ENCODE data around the gene SUMF1.

The SUMF1 gene

DNA sequence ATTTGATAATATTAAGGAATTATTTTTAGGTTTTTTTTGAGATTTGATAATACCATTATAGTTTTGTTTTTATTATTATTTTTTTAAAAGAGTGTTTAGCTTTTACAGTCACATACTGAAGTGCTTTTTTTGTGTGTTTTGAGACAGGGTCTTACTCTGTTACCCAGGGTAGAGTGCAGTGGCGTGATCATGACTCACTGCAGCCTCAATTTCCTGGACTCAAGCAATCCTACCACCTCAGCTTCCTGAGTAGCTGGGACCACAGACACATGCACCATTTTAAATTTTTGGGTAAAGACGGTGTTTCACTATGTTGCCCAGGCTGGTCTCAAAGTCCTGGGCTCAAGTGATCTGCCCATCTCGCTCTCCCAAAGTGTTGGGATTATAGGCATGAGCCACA is 73.0 kb downstream of the SUMF1 start:
- no peak for DNase-seq (ENCODE audit: low read depth in 1 of 2, low spot score in 1 of 2)

DNA sequence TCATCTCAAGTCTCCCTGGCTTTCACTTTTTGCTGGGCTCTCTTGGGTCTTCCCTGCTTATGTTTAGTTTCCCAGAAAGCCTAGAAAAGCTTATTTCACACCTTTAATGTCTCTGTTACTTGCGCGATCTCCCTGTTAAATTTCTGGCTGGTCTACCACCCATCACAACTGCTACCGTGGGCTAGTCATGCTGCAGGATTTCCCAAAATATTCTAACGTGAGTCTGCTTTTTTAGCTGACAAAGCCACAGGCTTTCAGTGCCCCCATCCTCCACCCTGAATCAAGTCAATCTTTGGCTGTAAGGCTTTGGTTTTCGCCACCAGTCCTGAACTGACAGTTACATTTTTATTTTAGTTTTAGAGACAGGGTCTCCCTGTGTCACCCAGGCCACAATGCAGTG is 74.1 kb downstream of the SUMF1 start:
- DNase-seq (ENCODE audit: low read depth in 1 of 2, low spot score in 1 of 2) = no peak

DNA sequence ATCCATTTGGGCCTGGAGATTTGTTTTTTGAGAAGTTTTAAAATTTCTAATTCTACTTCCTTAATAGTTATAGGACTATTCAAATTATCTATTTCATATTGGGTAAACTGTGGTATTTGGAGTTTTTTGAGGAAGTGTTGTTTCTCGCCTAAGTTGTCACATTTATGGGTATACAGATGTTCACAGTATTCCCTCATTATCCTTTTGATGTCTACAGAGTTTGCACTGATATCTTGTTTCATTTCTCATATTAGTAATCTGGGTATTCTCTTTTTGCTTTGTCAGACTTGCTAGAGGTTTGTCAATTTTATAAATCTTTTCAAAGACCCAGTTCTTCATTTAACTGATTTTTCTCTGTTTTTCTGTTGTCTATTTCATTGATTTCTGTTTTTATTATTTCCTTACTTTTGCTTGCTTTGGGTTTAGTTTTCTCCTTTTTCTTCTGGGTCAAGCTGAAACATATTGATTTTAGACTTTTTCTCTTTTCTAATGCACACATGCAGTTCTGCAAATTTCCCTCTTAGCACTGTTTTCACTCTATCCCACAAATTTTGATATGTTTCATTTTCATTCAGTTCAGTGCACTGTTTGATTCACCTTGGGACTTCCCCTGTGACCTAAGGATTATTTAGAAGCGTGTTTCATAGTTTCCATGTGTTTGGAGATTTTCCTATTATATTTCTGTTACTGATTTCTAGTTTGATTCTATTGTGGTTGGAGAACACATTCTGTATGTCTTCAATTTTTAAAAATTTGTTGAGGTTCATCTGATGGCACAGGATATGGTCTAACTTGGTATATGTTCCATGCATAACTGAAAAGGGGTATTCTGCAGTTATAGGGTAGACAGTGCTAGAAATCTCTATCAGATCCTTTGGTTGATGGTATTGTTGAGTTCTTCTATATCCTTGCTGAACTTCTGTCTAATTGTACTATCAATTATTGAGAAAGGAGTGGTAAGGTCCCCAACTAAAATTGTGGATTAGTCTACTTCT is 79.6 kb downstream of the SUMF1 start:
- DNase-seq (ENCODE audit: low read depth in 1 of 2, low spot score in 1 of 2) = no peak

DNA sequence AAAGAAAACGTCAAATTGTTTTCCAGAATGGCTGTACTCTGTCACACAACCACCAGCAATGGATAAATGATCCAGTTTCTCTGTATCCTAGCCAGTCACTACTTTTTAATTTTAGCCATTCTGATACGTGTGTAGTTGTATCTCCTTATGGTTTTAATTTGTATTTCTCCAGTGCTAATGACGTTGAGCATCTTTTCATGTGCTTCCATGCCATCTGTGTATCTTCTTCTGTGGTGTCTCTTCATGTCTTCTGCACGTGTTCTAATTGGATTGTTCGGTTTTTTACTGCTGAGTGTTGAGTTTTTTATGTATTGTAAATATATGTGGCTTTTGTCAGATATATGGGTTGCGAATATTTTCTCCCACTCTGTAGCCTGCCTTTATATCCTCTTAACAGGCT is 81.9 kb downstream of the SUMF1 start:
- DNase-seq (ENCODE audit: low read depth in 1 of 2, low spot score in 1 of 2) = no peak

DNA sequence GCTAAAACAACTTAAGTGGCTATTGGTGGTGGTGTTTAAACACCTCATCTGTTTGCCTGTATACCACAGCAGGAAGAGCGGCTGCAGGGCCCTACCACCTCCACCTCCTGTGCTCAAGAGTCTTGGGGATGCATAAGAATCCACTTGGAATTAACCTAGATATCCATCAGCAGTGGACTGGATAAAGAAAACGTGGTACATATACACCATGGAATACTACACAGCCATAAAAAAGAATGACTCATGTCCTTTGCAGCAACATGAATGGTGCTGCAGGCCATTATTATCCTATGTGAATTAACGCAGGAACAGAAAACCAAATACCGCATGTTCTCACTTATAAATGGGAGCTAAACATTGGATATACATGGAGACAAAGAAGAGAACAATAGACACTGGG is 87.1 kb downstream of the SUMF1 start:
- DNase-seq (ENCODE audit: low read depth in 1 of 2, low spot score in 1 of 2) = no peak

DNA sequence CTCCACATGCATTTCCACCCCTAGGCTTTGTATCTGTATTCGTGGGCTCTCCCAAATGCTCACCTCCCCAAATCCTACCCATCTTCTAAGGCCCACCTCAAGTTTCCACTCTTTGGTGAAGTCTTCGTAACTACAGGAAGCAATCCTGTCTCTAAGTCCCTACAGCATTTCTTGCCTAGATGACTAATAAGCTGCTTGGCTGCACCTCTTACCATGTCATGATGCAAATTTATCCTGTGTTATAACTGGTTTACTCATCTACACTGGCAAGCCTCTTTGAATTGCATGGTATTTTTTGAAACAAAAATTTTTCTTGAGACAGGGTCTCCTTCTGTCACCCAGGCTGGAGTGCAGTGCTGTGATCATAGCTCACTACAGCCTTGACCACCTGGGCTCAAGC is 90.6 kb downstream of the SUMF1 start:
- no peak for DNase-seq (ENCODE audit: low read depth in 1 of 2, low spot score in 1 of 2)

DNA sequence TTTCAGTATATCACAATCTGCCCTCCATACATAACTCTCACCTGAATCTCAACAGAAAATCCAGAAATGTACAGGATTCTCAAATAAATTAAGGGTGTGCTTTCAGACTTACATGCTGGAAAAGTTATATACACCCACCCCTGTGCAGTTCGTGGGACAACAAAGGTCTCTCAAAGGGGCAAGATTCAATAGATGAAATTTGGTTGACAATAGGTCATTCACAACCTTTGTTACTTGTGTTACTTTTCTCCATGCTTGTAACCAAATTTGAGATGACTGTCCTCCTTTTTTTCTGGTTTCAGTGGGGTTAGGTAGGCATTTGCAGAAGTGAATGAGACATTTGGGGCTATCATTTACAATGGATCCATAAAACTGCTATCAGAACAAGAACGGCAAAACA is 91.2 kb downstream of the SUMF1 start:
- no peak for DNase-seq (ENCODE audit: low read depth in 1 of 2, low spot score in 1 of 2)

DNA sequence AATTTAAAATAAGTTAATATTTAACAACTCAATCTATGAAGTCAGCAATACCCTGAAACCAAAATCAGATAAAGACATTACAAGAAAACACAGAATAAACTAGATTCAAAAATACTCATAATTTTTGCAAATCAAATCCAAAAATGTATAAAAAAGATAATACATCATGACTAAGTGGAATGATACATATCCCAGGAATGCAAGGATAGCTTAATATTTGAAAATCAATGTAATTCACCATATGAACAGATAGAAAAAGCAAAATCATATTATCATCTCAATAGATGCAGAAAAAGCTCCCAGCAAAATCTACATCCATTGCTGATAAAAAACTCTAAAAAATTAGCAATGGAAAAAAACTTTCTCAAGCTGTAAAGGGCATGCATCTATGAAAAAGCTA is 93.4 kb downstream of the SUMF1 start:
- no peak for DNase-seq (ENCODE audit: low read depth in 1 of 2, low spot score in 1 of 2)

DNA sequence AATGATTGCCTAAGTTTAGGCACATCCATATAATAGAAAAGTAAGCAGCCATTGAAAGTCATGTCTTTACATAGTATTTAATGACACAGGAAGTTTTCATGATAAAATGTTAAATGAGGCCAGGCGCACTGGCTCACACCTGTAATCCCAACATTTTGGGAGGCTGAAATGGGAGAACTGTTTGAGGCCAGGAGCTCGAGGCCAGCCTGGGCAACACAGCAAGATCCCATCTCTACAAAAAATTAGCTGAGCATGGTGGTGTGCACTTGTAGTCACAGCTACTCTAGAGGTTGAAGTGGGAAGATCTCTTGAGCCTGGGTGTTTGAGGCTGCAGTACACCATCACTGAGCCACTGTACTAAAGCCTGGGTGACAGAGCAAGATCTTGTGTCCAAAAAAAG is 104.5 kb downstream of the SUMF1 start:
- no peak for DNase-seq (ENCODE audit: low read depth in 1 of 2, low spot score in 1 of 2)

DNA sequence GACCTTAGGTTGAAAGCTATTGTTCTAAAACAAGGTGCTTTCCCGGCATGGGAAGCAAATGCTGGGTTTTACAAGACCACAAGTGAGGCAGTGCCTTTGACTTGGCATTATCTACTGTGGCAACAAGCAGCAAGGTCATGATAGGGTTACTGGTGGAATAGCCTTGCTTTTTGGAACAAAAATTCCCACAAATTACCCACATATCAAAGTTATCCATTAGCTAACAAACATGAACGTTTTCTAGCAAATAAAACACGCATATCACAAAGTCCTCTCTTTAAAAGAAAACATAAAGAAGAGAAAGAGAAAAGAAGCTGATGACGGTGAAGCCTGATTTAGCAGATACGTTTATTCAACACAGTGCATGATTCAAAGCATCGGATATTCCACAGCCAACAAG is 106.3 kb downstream of the SUMF1 start:
- DNase-seq (ENCODE audit: low read depth in 1 of 2, low spot score in 1 of 2) = no peak

DNA sequence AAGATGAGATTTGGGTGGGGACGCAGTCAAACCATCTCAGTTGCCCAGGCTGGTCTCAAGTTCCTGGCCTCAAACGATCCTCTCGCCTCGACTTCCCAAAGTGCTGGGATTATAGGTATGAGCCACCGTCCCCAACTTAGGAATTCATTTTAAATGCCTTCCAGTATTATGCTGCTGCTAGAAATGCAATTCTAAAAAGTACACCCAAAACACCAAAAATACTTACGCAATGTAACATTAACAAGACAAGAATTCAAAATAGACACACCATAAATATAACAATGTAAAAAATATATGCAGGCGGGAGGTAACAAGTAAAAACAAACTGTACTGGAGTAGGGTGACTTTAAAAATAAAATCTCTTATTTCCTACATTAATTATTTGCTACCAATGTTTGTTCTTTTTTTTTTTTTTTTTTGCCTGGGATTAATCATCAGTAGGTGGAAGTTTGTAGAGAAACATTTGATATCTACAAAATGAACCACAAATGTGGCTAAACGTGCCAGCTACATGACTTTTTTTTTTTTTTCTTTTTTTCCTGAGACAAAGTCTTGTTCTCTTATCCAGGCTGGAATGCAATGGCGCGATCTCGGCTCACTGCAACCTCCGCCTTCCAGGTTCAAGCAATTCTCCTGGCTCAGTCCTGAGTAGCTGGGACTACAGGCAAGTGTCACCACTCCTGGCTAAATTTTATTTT is 107.1 kb downstream of the SUMF1 start:
- no peak for DNase-seq (ENCODE audit: low read depth in 1 of 2, low spot score in 1 of 2)

DNA sequence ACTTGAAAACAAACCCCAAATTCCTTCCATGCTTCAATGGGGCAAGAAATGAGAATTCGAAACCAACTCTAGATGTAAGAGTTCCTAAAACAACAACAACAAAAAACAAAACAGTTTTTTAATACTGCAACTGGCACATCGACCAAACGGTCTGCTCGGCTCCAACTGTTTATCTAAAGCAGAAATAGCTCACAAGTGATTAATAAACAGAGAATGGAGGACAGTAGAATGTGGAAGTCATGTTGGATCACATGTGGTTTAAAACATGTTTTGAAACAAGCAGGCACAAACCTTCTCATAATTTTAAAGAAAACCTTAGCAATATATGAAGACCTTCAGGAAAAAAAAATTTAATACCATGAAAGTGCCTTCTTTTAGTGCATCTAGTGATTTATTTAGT is 108.8 kb downstream of the SUMF1 start:
- no peak for DNase-seq (ENCODE audit: low read depth in 1 of 2, low spot score in 1 of 2)

DNA sequence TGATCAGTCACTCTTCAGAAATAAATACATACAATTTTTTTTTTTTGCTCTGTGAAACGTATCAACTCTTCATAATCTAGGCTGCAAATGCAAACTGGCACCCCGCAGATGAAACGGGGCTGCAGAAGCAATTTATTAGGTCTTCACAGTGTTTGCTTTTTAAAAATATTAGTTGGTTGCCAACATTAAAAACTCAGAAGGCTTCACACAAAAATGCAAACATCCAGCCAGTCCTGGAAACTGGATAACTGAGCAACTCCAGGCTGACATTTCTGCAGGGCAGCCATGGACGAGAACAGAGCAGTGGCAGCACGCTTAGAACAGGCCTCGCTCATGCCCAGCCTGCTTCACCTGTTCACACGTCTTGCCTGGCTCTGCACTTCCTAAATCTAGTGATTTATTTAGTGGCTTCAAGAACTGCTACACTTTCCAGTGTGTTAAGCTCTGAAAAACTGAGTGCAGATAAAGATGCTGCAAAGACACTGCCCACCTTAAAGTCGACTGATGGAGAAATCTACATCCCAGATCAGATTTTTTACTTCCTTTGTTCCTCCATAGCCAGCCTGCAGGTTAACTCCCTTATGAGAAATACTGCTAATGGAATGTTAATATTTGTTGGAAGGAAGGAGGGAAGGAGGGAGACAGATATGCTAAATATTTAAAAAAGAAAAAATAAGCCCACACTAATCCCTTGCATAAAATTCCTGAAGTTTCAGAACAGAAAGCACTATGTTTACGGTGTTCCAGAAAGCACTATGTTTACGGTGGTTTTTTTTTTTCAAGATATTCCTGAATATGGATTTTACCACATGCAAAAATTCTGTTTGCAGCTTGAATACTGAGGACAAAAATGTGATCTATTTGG is 110.3 kb downstream of the SUMF1 start:
- DNase-seq (ENCODE audit: low read depth in 1 of 2, low spot score in 1 of 2) = no peak

DNA sequence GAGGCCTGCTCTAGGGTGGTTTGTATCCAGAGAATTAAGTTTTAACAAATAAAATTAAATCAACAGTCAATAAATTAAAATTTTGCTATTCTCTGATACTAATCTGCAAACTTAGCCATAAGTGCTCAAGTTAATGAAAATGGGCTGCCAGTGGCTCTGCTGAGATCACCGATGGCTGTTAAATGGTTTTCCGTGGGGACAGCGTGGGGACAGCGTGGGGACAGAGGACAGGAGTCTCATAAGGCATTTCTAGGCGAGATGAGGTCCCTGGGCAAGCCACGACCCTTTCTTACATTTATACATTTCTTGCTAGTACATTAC is 110.9 kb downstream of the SUMF1 start:
- no peak for DNase-seq (ENCODE audit: low read depth in 1 of 2, low spot score in 1 of 2)

DNA sequence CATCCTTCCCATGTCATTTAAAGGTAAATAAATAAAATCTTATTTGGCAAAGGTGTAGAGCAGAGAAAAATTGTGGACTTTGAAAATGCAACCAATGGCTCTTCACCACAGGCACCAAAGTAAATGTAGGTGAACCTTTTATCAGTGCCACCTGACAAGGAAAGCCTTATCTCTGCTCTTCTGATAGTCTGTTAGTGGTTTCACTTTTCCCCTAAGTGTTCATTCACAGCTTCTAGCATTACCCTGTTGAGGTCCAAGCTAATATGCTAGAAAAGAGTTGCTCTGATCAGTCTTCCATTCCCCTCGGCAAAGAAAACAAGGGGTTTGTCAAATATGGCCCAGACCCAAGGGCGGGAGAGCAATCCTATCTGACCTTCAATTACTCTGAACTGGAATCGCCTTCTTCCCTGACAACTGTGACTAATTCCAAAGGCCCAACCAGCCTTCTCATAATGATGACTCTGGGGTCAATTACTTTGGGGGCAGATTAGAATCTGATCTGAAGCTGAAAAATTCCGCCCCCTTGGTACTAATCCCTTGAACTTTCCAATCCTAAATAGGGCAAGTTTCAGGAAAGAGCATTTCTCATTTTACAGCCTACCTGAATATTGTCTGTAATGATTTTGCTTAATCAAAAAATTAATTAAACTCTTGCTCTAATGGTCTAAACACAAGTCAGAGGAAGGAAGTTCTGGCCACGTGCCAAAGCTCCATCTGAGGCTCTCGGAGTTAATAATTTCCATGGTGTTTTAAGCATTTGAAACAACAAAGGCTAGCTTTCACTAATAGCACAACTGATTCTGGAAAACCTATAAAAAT is 111.5 kb downstream of the SUMF1 start:
- DNase-seq (ENCODE audit: low read depth in 1 of 2, low spot score in 1 of 2) = no peak

DNA sequence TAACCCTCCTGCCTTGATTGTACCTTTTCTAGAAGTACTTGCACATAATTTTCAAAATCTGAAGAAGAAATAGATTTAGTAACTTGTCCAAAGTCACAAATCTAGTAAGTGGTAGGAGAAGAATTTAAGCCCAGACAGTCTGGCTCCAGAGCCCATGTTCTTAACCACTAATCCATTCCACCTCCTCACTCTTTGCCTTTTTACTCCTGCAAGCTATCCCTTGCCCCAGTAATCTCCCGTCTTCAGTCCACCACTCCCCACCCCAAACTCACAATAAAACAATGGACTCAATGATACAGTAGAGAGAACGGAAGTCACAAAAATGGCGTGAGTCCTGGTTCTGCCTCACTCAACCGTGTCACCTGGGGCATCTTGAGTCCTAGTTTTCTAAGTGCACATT is 115.2 kb downstream of the SUMF1 start:
- DNase-seq (ENCODE audit: low read depth in 1 of 2, low spot score in 1 of 2) = no peak

DNA sequence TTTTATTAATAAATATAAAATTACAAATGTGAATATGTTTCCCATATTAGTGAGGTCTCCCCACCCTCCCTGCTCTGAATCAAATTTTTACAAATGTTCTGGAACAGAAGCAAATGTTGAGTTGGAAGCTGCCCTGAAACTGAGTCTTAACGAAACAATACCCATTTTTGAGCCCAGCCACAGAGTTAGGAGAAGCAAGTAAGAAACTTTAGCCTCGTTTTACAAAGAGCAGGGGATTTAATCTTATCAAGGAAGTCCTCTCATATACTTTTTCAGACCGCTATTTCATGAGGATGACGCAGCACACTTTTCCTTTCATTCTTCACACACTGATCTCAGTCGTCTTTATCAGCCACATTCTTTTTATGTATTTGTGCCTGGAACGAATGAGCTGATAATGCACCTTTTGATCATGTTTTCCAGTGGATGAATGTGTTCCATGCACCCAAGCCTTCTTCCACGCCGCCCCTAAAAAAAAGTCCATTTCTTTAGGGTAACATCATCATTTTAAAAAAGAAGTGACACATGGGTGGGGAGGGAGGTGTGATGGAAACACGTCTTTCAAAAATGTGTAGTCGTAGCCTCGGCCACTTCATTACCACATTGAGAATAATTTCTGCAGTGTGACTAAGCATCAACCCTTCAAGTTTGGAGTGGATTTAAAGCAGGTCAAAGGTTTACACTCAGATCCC is 115.8 kb downstream of the SUMF1 start:
- no peak for DNase-seq (ENCODE audit: low read depth in 1 of 2, low spot score in 1 of 2)

DNA sequence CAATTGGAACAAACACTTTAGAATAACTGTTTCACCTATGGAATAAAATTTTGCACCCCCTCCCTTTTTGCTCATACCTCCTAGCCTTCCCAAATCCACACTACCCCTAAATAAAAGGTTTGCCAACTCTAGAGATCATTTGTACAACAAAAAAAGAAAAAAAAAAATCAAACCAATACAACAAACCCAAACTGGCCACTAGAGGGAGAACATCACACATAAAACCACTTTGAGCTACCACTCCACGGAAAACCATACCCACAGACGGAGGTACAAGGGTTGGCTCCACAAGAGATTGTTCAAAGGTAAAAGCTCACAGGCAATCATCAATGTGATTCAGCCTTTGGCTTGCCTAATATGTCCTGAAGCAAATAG is 116.3 kb downstream of the SUMF1 start:
- peak in 1 of 2 donors; percentile 5 for DNase-seq (ENCODE audit: low read depth in 1 of 2, low spot score in 1 of 2)

DNA sequence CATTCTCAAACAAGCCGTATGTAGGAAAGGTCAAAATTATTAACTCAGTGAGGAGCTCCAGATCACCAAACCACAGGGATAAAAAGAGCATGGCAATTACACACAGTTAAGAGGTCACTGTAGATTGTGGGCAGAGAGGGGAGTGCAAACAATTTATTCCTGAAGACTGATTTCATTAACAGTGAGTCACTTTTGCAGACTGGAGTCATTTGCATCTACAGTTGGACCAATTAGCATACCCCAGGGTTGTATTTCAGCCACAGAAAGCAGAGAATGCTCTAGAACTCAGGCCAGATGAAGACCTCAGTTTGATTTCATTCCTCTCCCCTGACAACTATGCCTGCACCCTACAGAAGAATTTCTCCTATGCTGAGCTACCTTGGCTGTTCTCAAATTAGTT is 123.8 kb downstream of the SUMF1 start:
- DNase-seq (ENCODE audit: low read depth in 1 of 2, low spot score in 1 of 2) = no peak

DNA sequence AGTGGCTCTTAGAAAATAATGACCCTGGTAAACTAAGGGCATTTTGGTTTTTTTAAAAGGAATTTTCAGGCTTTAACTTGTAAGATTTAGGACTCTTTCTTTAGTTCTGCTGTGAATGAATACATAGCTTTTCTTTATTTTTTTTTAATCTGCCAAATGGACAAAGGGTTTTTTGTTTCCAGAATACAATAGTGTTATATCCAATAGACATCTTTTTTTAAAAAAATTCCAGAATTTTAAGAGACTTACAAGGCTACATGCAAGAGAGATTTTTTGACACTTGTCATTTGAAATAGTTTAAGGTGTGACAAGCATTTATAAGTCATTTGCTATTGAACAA is 125.8 kb downstream of the SUMF1 start:
- DNase-seq (ENCODE audit: low read depth in 1 of 2, low spot score in 1 of 2) = no peak
